Sigmoid colon (tissue), 4 donors: ENCODE results near the gene TNNT2.

Experiments
- EP300 ChIP-seq, 4 donors: sonication (generic); formaldehyde crosslinking; IDR thresholded peaks; one replicate each; pipeline ENCODE4 v1.6.1; 2017; ENCODE audit warnings: antibody characterized with exemption in 4 of 4
- POLR2A ChIP-seq, 2 donors: fragments of 450-650 bp; IDR thresholded peaks; one replicate each; pipeline ENCODE4 v1.6.1; 2016; ENCODE audit warnings: antibody characterized with exemption in 2 of 2, mild to moderate bottlenecking in 2 of 2, moderate library complexity in 2 of 2
- POLR2AphosphoS5 ChIP-seq, 4 donors: sonication (generic); formaldehyde crosslinking; IDR thresholded peaks; one replicate each; pipeline ENCODE4 v1.6.1; 2017; ENCODE audit warnings: antibody characterized with exemption in 4 of 4
- TF ChIP-seq, protein P1 (sequence below), 4 experiments: fragments of 450-650 bp in 3 of 4; fragments of 200-600 bp in 1 of 4; IDR thresholded peaks; one replicate each; pipeline ENCODE4 v1.5.1; 2016 to 2019; ENCODE audit warnings: antibody characterized with exemption in 4 of 4, mild to moderate bottlenecking in 3 of 4, moderate library complexity in 2 of 4

- TF ChIP-seq POLR2A (IDR thresholded peaks at IDR 0.05) (no peak), POLR2AphosphoS5 (IDR thresholded peaks at IDR 0.05) (no peak), EP300 (IDR thresholded peaks at IDR 0.05) (no peak)
- TF ChIP-seq, protein P1, sequence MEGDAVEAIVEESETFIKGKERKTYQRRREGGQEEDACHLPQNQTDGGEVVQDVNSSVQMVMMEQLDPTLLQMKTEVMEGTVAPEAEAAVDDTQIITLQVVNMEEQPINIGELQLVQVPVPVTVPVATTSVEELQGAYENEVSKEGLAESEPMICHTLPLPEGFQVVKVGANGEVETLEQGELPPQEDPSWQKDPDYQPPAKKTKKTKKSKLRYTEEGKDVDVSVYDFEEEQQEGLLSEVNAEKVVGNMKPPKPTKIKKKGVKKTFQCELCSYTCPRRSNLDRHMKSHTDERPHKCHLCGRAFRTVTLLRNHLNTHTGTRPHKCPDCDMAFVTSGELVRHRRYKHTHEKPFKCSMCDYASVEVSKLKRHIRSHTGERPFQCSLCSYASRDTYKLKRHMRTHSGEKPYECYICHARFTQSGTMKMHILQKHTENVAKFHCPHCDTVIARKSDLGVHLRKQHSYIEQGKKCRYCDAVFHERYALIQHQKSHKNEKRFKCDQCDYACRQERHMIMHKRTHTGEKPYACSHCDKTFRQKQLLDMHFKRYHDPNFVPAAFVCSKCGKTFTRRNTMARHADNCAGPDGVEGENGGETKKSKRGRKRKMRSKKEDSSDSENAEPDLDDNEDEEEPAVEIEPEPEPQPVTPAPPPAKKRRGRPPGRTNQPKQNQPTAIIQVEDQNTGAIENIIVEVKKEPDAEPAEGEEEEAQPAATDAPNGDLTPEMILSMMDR (IDR thresholded peaks at IDR 0.05): no peak
Observed at GRCh38 chr1:201344206-201345080, 33.0 kb downstream of the TNNT2 start.
